Fibroblast of villous mesenchyme (primary cell): ENCODE results near the gene GOSR1. TPM values are rescaled to one million over a fixed set of nuclear protein-coding genes. Genes with fewer than 3 reads are reported as not detected.
"Not testable (repeated sequence)": the region's sequence is repeated elsewhere in the genome, so short reads cannot be mapped to it uniquely, and the experiment has no call there.

ENCODE experiments used
- DNase-seq: peaks from one replicate; pipeline ENCODE4 v3.0.0-alpha.2; 2010; ENCODE audit warnings: low read depth
- H3K4me3 ChIP-seq: 2 replicates; pipeline ENCODE4 v1.5.1; 2011; ENCODE audit warnings: low read depth, mild to moderate bottlenecking, low read length
- CTCF ChIP-seq: IDR thresholded peaks from 2 replicates; pipeline ENCODE4 v1.5.1; 2012; ENCODE audit warnings: low read depth, mild to moderate bottlenecking, low read length; ENCODE audit not compliant: insufficient read depth
- total RNA-seq: library from RNA; depleted of rRNA; stranded (reverse); fragments of >200 nt; gene quantifications from 2 replicates; pipeline ENCODE4 v1.2.3, GENCODE V29; 2012

GOSR1 gene
- total RNA-seq, 1 donor = 35.0 TPM

- TF ChIP-seq CTCF = no peak
- H3K4me3 ChIP-seq = no peak overlapping the region
- DNase-seq = peak; percentile 22
Observed at GRCh38 chr17:30557916-30558685, 80.9 kb downstream of the GOSR1 start.

GRCh38 chr17:30558686-30559545 lies 81.7 kb downstream of the GOSR1 start:
- no peak for DNase-seq
- H3K4me3 ChIP-seq = no peak overlapping the region
- no peak for TF ChIP-seq CTCF

GRCh38 chr17:30559656-30560055 lies 82.4 kb downstream of the GOSR1 start:
- no peak overlapping the region for H3K4me3 ChIP-seq
- DNase-seq = no peak
- no peak for TF ChIP-seq CTCF

GRCh38 chr17:30560117-30561026 lies 83.2 kb downstream of the GOSR1 start:
- not testable (repeated sequence) for DNase-seq, H3K4me3 ChIP-seq

GRCh38 chr17:30561766-30562165 lies 84.6 kb downstream of the GOSR1 start:
- not testable (repeated sequence) for DNase-seq, H3K4me3 ChIP-seq

GRCh38 chr17:30563131-30563904 lies 86.1 kb downstream of the GOSR1 start:
- not testable (repeated sequence) for DNase-seq, H3K4me3 ChIP-seq

- DNase-seq = peak; percentile 29
Observed at GRCh38 chr17:30563905-30564390, 86.7 kb downstream of the GOSR1 start.

GRCh38 chr17:30564422-30565072 lies 87.3 kb downstream of the GOSR1 start:
- not testable (repeated sequence) for DNase-seq, H3K4me3 ChIP-seq

More at GRCh38 chr17:30563905-30564390, 86.7 kb downstream of the GOSR1 start:
- H3K4me3 ChIP-seq = not testable (repeated sequence)
